Uterus (tissue), 2 donors: ENCODE measurements around the gene KIF3C.

ENCODE experiments used
- POLR2A ChIP-seq, 2 donors: fragments of 450-650 bp; IDR thresholded peaks; one replicate each; pipeline ENCODE4 v1.6.1; 2016; ENCODE audit warnings: antibody characterized with exemption in 2 of 2, mild to moderate bottlenecking in 1 of 2, moderate library complexity in 1 of 2
- TF ChIP-seq, protein P1 (sequence below), 4 experiments: fragments of 200-600 bp in 2 of 4; fragments of 450-650 bp in 2 of 4; sonication (generic) in 2 of 4; IDR thresholded peaks; one replicate each; pipeline ENCODE4 v1.5.1; 2016 to 2019; ENCODE audit warnings: antibody characterized with exemption in 4 of 4, mild to moderate bottlenecking in 2 of 4, moderate library complexity in 1 of 4

DNA sequence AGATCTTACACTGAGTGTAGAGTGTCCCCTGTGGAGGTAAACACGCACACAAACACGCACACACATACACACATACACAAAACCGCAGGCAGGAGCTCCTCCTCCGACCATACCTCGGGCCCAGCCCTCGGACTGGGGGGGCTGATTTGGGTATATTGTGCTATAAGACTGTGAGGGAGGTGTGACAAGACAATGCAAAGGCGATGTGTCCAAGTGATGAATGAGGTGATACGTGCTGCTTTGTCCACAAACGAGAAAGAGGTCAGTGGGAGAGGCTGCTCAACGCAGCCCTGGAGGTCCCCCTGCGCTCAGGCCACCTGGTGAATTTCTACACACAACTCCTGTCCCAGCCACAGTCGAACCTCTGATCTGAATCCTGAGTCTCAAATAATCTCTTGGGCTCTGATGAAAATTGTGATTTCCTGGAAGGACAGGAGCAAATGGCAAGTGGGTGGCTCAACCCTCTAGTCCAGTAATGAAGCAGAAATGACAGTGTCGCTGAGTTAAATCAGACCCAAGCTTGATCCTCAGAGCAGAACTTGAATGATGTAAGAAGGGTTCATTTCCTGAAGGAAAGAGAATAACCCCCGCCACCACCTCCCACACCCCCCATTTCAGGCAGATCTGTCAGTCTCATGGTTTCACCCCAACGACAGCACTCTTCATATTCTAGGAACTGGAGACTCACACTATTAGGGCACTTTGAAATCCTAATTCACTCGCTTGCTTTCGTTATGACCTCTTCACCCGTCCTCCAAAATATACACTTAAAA, 55.1 kb downstream of the KIF3C start:
- no peak for TF ChIP-seq POLR2A (IDR thresholded peaks at IDR 0.05)
- TF ChIP-seq, protein P1, sequence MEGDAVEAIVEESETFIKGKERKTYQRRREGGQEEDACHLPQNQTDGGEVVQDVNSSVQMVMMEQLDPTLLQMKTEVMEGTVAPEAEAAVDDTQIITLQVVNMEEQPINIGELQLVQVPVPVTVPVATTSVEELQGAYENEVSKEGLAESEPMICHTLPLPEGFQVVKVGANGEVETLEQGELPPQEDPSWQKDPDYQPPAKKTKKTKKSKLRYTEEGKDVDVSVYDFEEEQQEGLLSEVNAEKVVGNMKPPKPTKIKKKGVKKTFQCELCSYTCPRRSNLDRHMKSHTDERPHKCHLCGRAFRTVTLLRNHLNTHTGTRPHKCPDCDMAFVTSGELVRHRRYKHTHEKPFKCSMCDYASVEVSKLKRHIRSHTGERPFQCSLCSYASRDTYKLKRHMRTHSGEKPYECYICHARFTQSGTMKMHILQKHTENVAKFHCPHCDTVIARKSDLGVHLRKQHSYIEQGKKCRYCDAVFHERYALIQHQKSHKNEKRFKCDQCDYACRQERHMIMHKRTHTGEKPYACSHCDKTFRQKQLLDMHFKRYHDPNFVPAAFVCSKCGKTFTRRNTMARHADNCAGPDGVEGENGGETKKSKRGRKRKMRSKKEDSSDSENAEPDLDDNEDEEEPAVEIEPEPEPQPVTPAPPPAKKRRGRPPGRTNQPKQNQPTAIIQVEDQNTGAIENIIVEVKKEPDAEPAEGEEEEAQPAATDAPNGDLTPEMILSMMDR (IDR thresholded peaks at IDR 0.05) = no peak
